ENCODE data around the gene COG1.

DNA sequence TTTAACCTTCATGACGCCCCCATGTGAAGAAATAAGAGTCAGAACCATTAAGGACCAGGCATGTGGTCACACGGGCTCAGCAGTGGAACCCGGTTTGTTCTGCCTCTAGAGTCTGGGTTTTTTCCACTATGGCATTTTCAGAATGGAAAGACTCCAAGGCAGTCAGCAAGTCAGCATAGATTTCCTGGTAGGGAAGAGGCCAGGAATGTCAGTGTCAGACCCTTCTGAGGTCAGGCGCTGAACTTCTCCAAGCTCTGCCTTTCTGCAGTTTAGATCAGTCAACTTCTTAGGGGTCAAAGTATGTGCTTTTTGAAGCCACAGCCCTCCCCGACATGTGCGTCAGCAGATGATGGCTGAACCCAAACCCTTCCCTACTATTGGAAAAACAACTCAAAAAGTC lies 24.2 kb upstream of the COG1 start:
- TF ChIP-seq, protein P1, sequence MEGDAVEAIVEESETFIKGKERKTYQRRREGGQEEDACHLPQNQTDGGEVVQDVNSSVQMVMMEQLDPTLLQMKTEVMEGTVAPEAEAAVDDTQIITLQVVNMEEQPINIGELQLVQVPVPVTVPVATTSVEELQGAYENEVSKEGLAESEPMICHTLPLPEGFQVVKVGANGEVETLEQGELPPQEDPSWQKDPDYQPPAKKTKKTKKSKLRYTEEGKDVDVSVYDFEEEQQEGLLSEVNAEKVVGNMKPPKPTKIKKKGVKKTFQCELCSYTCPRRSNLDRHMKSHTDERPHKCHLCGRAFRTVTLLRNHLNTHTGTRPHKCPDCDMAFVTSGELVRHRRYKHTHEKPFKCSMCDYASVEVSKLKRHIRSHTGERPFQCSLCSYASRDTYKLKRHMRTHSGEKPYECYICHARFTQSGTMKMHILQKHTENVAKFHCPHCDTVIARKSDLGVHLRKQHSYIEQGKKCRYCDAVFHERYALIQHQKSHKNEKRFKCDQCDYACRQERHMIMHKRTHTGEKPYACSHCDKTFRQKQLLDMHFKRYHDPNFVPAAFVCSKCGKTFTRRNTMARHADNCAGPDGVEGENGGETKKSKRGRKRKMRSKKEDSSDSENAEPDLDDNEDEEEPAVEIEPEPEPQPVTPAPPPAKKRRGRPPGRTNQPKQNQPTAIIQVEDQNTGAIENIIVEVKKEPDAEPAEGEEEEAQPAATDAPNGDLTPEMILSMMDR (IDR thresholded peaks at IDR 0.05): no peak
- no peak for TF ChIP-seq ZFX (IDR thresholded peaks at IDR 0.05; ENCODE audit: borderline replicate concordance)

Data from 22Rv1 (cell line).